K562 (cell line): ENCODE results near the gene PMFBP1. TPM values are rescaled to one million over a fixed set of nuclear protein-coding genes. Genes with fewer than 3 reads are reported as not detected.

Experiments used
- ATAC-seq: fragments of 200-7000 bp; cut with Tn5 transposase; 3 replicates; pipeline ENCODE4 v1.9.1; 2020; ENCODE audit warnings: moderate library complexity
- BruUV-seq: library from RNA; stranded (reverse); fragments of 400-500 nt; replicated peaks from 2 replicates; lab custom pipeline; 2021; lab: Mats Ljungman, UMichigan
- CTCF ChIA-PET: fragments of 300-600 bp; formaldehyde crosslinking; extraction: SDS; loops from one replicate; lab custom pipeline; 2021; ENCODE audit warnings: low intra/inter-chr PET ratio; lab: Yijun Ruan, JAX
- POLR2A ChIA-PET: fragments of 300-600, 350-650 bp; sonication (Branson Sonifier 250); formaldehyde crosslinking; extraction: SDS; loops from one replicate; lab custom pipeline; 2021; ENCODE audit warnings: antibody characterized with exemption, inconsistent platforms; lab: Yijun Ruan, JAX
- DNase-seq, 4 experiments: peaks; one replicate each; pipeline versions ENCODE4 v3.0.0 to v3.0.0-alpha.2; 2011 to 2018; ENCODE audit warnings: low spot score in 3 of 4, mixed read lengths in 3 of 4; ENCODE audit errors: extremely low read depth in 1 of 4
- FAIRE-seq: peaks from 2 replicates; lab custom pipeline; 2011; peaks lifted over from hg19 to GRCh38; lab: Jason Lieb, UNC
- H2AFZ ChIP-seq: 2 replicates; pipeline ENCODE4 v1.6.0; 2011; ENCODE audit warnings: low read depth, low read length, control low read depth, inconsistent platforms
- H3K27ac ChIP-seq: fragments of 200-600 bp; 3 replicates; pipeline ENCODE4 v1.8.0; 2011; ENCODE audit warnings: low read depth, mild to moderate bottlenecking, control low read depth, inconsistent platforms, low read length, moderate library complexity, mixed read lengths; ENCODE audit errors: extremely low read depth
- H3K27me3 ChIP-seq, 2 experiments: fragments of 300-600 bp in 1 of 2; 2 replicates in 1 of 2; 3 replicates in 1 of 2; pipeline versions ENCODE4 v1.6.0 to v1.8.0; 2011; ENCODE audit warnings: inconsistent platforms in 2 of 2, low read length in 2 of 2, mild to moderate bottlenecking in 1 of 2, mixed read lengths in 1 of 2, moderate library complexity in 1 of 2; ENCODE audit not compliant: control insufficient read depth in 2 of 2, insufficient read depth in 2 of 2
- H3K36me3 ChIP-seq: fragments of 300-600 bp; 3 replicates; pipeline ENCODE4 v1.8.0; 2011; ENCODE audit warnings: mild to moderate bottlenecking, low read length, inconsistent platforms; ENCODE audit not compliant: control insufficient read depth, insufficient read depth
- H3K4me1 ChIP-seq, 2 experiments: fragments of 200-600 bp in 1 of 2; replicated peaks in 1 of 2; 2 replicates in 1 of 2; 3 replicates in 1 of 2; pipeline versions ENCODE4 v1.5.1 to v1.8.0; 2011; ENCODE audit warnings: inconsistent platforms in 2 of 2, low read length in 2 of 2, mild to moderate bottlenecking in 1 of 2, mixed read lengths in 1 of 2, moderate library complexity in 1 of 2; ENCODE audit not compliant: control insufficient read depth in 2 of 2, insufficient read depth in 2 of 2
- H3K4me2 ChIP-seq: 2 replicates; pipeline ENCODE4 v1.6.1; 2011; ENCODE audit warnings: low read length, control low read depth, inconsistent platforms, mixed read lengths; ENCODE audit not compliant: insufficient read depth
- H3K4me3 ChIP-seq: fragments of 200-600 bp; sonication (generic), shearing (Covaris generic); 2 replicates; pipeline ENCODE4 v1.5.1; 2016; ENCODE audit warnings: control low read depth, inconsistent platforms
- H3K79me2 ChIP-seq: fragments of 200-600 bp; 3 replicates; pipeline ENCODE4 v1.8.0; 2011; ENCODE audit warnings: low read length, inconsistent platforms; ENCODE audit not compliant: control insufficient read depth, insufficient read depth
- H3K9ac ChIP-seq, 2 experiments: 2 replicates each; pipeline versions ENCODE4 v1.6.0 to v1.6.1; 2011; ENCODE audit warnings: low read depth in 2 of 2, low read length in 2 of 2, control low read depth in 1 of 2, inconsistent platforms in 1 of 2, mild to moderate bottlenecking in 1 of 2, mixed read lengths in 1 of 2; ENCODE audit not compliant: insufficient read depth in 1 of 2
- H3K9me1 ChIP-seq: one replicate; pipeline ENCODE4 v1.6.0; 2011; ENCODE audit warnings: inconsistent platforms, mild to moderate bottlenecking, low read length, moderate library complexity; ENCODE audit not compliant: control insufficient read depth, insufficient read depth
- H3K9me3 ChIP-seq: replicated peaks from 2 replicates; pipeline ENCODE4 v1.5.1; 2011; ENCODE audit warnings: low read depth, low read length, inconsistent platforms; ENCODE audit not compliant: control insufficient read depth, insufficient read depth
- H4K20me1 ChIP-seq: replicated peaks from 2 replicates; pipeline ENCODE4 v1.6.1; 2011; ENCODE audit warnings: low read length, inconsistent platforms, mixed read lengths; ENCODE audit not compliant: control insufficient read depth, insufficient read depth
- CBX8 ChIP-seq: fragments of 200-600 bp; sonication (generic); IDR thresholded peaks from 2 replicates; pipeline ENCODE4 v1.6.1; 2012; ENCODE audit warnings: borderline replicate concordance, mixed run types, low read depth, mild to moderate bottlenecking, moderate library complexity, mixed read lengths, low read length, control low read depth, inconsistent platforms; ENCODE audit not compliant: poor library complexity, severe bottlenecking; ENCODE audit errors: extremely low read depth
- FUS ChIP-seq: fragments of 200-400 bp; formaldehyde crosslinking; optimal IDR thresholded peaks from 2 replicates; pipeline ENCODE3; 2017; ENCODE audit warnings: low read depth, low read length
- KLF10 ChIP-seq: fragments of 250-450 bp; sonication (Bioruptor Pico); IDR thresholded peaks from 2 replicates; pipeline ENCODE4 v1.6.1; 2021; ENCODE audit warnings: matching md5 sums
- NR1H2 ChIP-seq: sonication (generic); formaldehyde crosslinking; IDR thresholded peaks from 2 replicates; pipeline ENCODE4 v1.4.0; 2020; ENCODE audit warnings: mild to moderate bottlenecking, missing genetic modification reagents
- RBFOX2 ChIP-seq: fragments of 200-400 bp; formaldehyde crosslinking; IDR thresholded peaks from 2 replicates; pipeline ENCODE4 v1.6.1; 2017; ENCODE audit warnings: low read depth, mild to moderate bottlenecking, low read length, moderate library complexity
- RBM14 ChIP-seq: fragments of 200-400 bp; formaldehyde crosslinking; IDR thresholded peaks from 2 replicates; pipeline ENCODE4 v1.6.1; 2018; ENCODE audit warnings: low read depth, mild to moderate bottlenecking, low read length, moderate library complexity, borderline replicate concordance; ENCODE audit not compliant: insufficient read depth
- RUNX1 ChIP-seq: sonication (generic); IDR thresholded peaks from 2 replicates; pipeline ENCODE4 v1.6.1; 2016; ENCODE audit warnings: antibody characterized with exemption, low read depth
- SIRT6 ChIP-seq: IDR thresholded peaks from one replicate; pipeline ENCODE4 v1.6.1; 2012; ENCODE audit warnings: low read depth, mild to moderate bottlenecking, control low read depth, inconsistent platforms, low read length, moderate library complexity
- ZC3H4 ChIP-seq: sonication (generic); formaldehyde crosslinking; IDR thresholded peaks from 2 replicates; pipeline ENCODE4 v1.9.0; 2021; ENCODE audit warnings: missing genetic modification reagents, borderline replicate concordance
- ZNF143 ChIP-seq: sonication (generic); formaldehyde crosslinking; IDR thresholded peaks from 2 replicates; pipeline ENCODE4 v1.9.0; 2022; ENCODE audit warnings: mild to moderate bottlenecking, missing genetic modification reagents
- ZNF263 ChIP-seq: sonication (generic); formaldehyde crosslinking; IDR thresholded peaks from 2 replicates; pipeline ENCODE4 v1.8.0; 2022; ENCODE audit warnings: mild to moderate bottlenecking, missing genetic modification reagents, borderline replicate concordance
- ZNF280B ChIP-seq: fragments of 250-450 bp; sonication (Bioruptor Pico); IDR thresholded peaks from 2 replicates; pipeline ENCODE4 v1.5.1; 2021; ENCODE audit warnings: mild to moderate bottlenecking
- ZNF57 ChIP-seq: fragments of 450-650 bp; formaldehyde crosslinking; IDR thresholded peaks from 2 replicates; pipeline ENCODE4 v1.4.0; 2020; ENCODE audit warnings: mild to moderate bottlenecking, moderate library complexity
- WGBS: fragments of 100-300 bp; shearing (Covaris generic); methylation state at CpG from one replicate; pipeline ENCODE4 v1.1.6; 2016; ENCODE audit warnings: low coverage, mixed read lengths; ENCODE audit not compliant: insufficient coverage; ENCODE audit errors: missing lambda C conversion rate; 5-methylcytosine and 5-hydroxymethylcytosine counted together
- in situ Hi-C: fragments of 300-500 bp; cut with MboI; formaldehyde crosslinking; loops from 4 replicates; pipeline ENCODE4 v1.15.0; 2018; ENCODE audit warnings: inconsistent platforms, mixed read lengths
- intact Hi-C: fragments of 100-400 bp; cut with micrococcal nuclease; formaldehyde crosslinking; loops from 2 replicates; pipeline ENCODE4 v1.14.2; 2022
- polyA plus RNA-seq, 8 experiments: library from polyadenylated mRNA; depleted of rRNA in 4 of 8; stranded (reverse) in 5 of 8; unstranded in 3 of 8; fragments of >200 nt; fragmentation: Nextera tagmentation in 2 of 8; fragmentation: Illumina TruSeq in 1 of 8; extraction: Ambion mirVana in 2 of 8; extraction: Trizol in 1 of 8; gene quantifications; 2 replicates each; pipeline versions ENCODE4 v1.2.1 to v1.2.3, GENCODE V29; 2011 to 2014; ENCODE audit warnings: inconsistent platforms in 1 of 8, missing spikeins in 1 of 8
- total RNA-seq, 7 experiments: library from RNA; depleted of rRNA in 6 of 7; stranded (reverse); fragments of >200 nt in 6 of 7; fragmentation: Illumina TruSeq in 2 of 7; extraction: Trizol in 2 of 7; gene quantifications; 2 replicates each; pipeline versions ENCODE4 v1.2.1 to v1.2.3, GENCODE V29; 2011 to 2021; ENCODE audit warnings: low replicate concordance in 1 of 7

The PMFBP1 gene
- total and polyA plus RNA-seq, 9 of the 15 experiments (the other 6 are each of a cell fraction or from before 2014, with no cell fraction given), result 0.13 to 0.91 (median 0.47) TPM

GRCh38 chr16:72105978-72106377 is 66.0 kb downstream of the PMFBP1 start:
- H3K9me3 ChIP-seq, result no peaks in the 10 kb centered on the region
- H2AFZ ChIP-seq, result no peak overlapping the region
- no peak overlapping the region for H3K4me2 ChIP-seq
- CTCF ChIA-PET, result no interaction called here
- POLR2A ChIA-PET, result no interaction called here
- H3K9me1 ChIP-seq, result peaks cover 3% of the 10 kb centered on the region
- H3K27me3 ChIP-seq, result no peaks in the 10 kb centered on the region
- no peak overlapping the region for H3K4me3 ChIP-seq
- H3K79me2 ChIP-seq, result no peaks in the 10 kb centered on the region
- in situ Hi-C loops, result no loop called here
- TF ChIP-seq NR1H2 (CRISPR knock-in tag) (no peak), RBFOX2 (0 out of 2 replicates have a peak, but pooled peaks have one; percentile 14)
- TF ChIP-seq, all 486 proteins: peak for 1
- H3K9ac ChIP-seq, result no peak overlapping the region
- no peak overlapping the region for H3K27ac ChIP-seq
- no TSS peak for BruUV-seq
- H4K20me1 ChIP-seq, result no peaks in the 10 kb centered on the region
- intact Hi-C loops, result no loop called here
- FAIRE-seq (no peak), DNase-seq (no peak), ATAC-seq (no peak)
- WGBS, result 94% methylated on average over 11 of the region's 12 CpGs
- peaks cover 0 to 4% of the 10 kb centered on the region in 2 experiments; a peak in 1 of 5 replicates for H3K4me1 ChIP-seq
- H3K36me3 ChIP-seq, result peaks cover 98% of the 10 kb centered on the region

GRCh38 chr16:72104905-72105304 is 67.0 kb downstream of the PMFBP1 start:
- POLR2A ChIA-PET, result interaction anchor here (0.6 kb wide), 1 partner anchor 23 kb away, joined by 3 read pairs; no protein-coding TSS in a partner anchor
- no TSS peak for BruUV-seq
- intact Hi-C loops, result no loop called here
- Histone ChIP-seq H3K4me1 (no peaks in the 10 kb centered on the region), H3K9me3 (no peaks in the 10 kb centered on the region), H3K9me1 (no peaks in the 10 kb centered on the region), H3K4me3 (no peak overlapping the region), H3K27me3 (no peaks in the 10 kb centered on the region)
- TF ChIP-seq ZNF280B (CRISPR knock-in tag), result no peak
- no peak for TF ChIP-seq RUNX1
- no peak for TF ChIP-seq ZNF57
- no peak for TF ChIP-seq CBX8
- no peak for TF ChIP-seq ZC3H4 (CRISPR knock-in tag)
- no peak for TF ChIP-seq KLF10
- no peak for TF ChIP-seq SIRT6
- TF ChIP-seq ZNF263 (CRISPR knock-in tag), result no peak
- TF ChIP-seq FUS, result no peak
- no peak for TF ChIP-seq ZNF143 (CRISPR knock-in tag)
- no peak for TF ChIP-seq RBM14
- TF ChIP-seq, all 486 proteins: peak for 0
- Histone ChIP-seq H3K79me2 (no peaks in the 10 kb centered on the region), H3K27ac (no peak overlapping the region), H3K9ac (no peak overlapping the region), H3K4me2 (no peak overlapping the region), H4K20me1 (no peaks in the 10 kb centered on the region), H2AFZ (no peak overlapping the region), H3K36me3 (peaks cover 98% of the 10 kb centered on the region)
- FAIRE-seq, result no peak
- WGBS, result 99% methylated on average over 8 of the region's 9 CpGs
- in situ Hi-C loops, result loop anchor here (5.0 kb wide), 1 partner anchor 38 kb away; no protein-coding TSS in a partner anchor
- no peak for ATAC-seq
- CTCF ChIA-PET, result no interaction called here
- DNase-seq, result no peak
